ENCODE measurements around the gene EFNB3.

GRCh38 chr17:7667656-7668406, 37.2 kb upstream of the EFNB3 start:
- no peak for TF ChIP-seq FOXJ3 (CRISPR knock-in tag; IDR thresholded peaks at IDR 0.05)
- TF ChIP-seq REST (IDR thresholded peaks at IDR 0.05; ENCODE audit: low read depth, low read length), result no peak
- TF ChIP-seq POLR2AphosphoS5 (IDR thresholded peaks at IDR 0.05; ENCODE audit: low read depth, low read length), result no peak
- TF ChIP-seq CTCF (IDR thresholded peaks at IDR 0.05), result no peak
- no peak for TF ChIP-seq JUND (IDR thresholded peaks at IDR 0.05)
- TF ChIP-seq MXI1 (IDR thresholded peaks at IDR 0.05; ENCODE audit: low read depth, low read length), result no peak
- TF ChIP-seq EP300 (IDR thresholded peaks at IDR 0.05; ENCODE audit: borderline replicate concordance in 1 of 2, low read depth in 1 of 2, low read length in 1 of 2), result no peak
- TF ChIP-seq EZH2phosphoT487 (IDR thresholded peaks at IDR 0.05; ENCODE audit: borderline replicate concordance, low read depth), result no peak
- no peak for TF ChIP-seq RFX5 (IDR thresholded peaks at IDR 0.05; ENCODE audit: low read length)
- no peak for TF ChIP-seq YY1 (IDR thresholded peaks at IDR 0.05; ENCODE audit: low read depth)

Measured in SK-N-SH (cell line).